Measurements from ENCODE around the gene WASF2.
A peak's percentile ranks its signal among the peaks of the same experiment; 100 is the strongest.
"Not testable (repeated sequence)": the region's sequence is repeated elsewhere in the genome, so short reads cannot be mapped to it uniquely, and the experiment has no call there.

WASF2 gene, protein sequence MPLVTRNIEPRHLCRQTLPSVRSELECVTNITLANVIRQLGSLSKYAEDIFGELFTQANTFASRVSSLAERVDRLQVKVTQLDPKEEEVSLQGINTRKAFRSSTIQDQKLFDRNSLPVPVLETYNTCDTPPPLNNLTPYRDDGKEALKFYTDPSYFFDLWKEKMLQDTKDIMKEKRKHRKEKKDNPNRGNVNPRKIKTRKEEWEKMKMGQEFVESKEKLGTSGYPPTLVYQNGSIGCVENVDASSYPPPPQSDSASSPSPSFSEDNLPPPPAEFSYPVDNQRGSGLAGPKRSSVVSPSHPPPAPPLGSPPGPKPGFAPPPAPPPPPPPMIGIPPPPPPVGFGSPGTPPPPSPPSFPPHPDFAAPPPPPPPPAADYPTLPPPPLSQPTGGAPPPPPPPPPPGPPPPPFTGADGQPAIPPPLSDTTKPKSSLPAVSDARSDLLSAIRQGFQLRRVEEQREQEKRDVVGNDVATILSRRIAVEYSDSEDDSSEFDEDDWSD

GRCh38 chr1:27489973-27490741 is at the start of gene WASF2:
Gene WASF2 (minus strand): TSS chr1:27490167. CDS start chr1:27428890, 61,277 bp downstream.
- peak; percentile 99 for FAIRE-seq

GRCh38 chr1:27538793-27539192 is 48.8 kb upstream of the WASF2 start:
- FAIRE-seq (no peak), DNase-seq (ENCODE audit: insufficient read length, low spot score) (no peak)

More at GRCh38 chr1:27489973-27490741, at the start of gene WASF2:
- peak; percentile 62 for DNase-seq (ENCODE audit: insufficient read length, low spot score)

DNA sequence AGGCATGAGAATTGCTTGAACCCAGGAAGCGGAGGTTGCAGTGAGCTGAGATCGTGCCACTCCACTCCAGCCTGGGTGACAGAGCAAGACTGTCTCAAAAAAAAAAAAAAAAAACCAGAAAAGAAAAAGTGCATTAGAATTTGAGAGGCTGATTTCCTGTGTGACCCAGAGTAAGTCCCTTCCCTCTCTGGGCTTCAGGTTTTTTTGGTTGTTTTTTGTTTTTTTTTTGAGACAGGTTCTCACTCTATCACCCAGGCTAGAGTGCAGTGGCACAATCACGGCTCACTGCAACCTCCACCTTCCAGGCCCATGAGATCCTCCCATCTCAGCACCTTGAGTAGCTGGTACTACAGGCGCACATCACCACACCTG is 48.3 kb upstream of the WASF2 start:
- FAIRE-seq; DNase-seq (ENCODE audit: insufficient read length, low spot score): not testable (repeated sequence)

GRCh38 chr1:27536767-27537166 is 46.8 kb upstream of the WASF2 start:
- FAIRE-seq, result no peak
- DNase-seq (ENCODE audit: insufficient read length, low spot score), result no peak

- FAIRE-seq (no peak), DNase-seq (ENCODE audit: insufficient read length, low spot score) (no peak)
Measured at GRCh38 chr1:27536010-27536757, 46.2 kb upstream of the WASF2 start.

- DNase-seq (ENCODE audit: insufficient read length, low spot score), result no peak
- FAIRE-seq, result no peak
Measured at GRCh38 chr1:27535386-27535785, 45.4 kb upstream of the WASF2 start.

GRCh38 chr1:27531959-27532685 is 42.2 kb upstream of the WASF2 start:
- DNase-seq (ENCODE audit: insufficient read length, low spot score), result no peak
- no peak for FAIRE-seq

GRCh38 chr1:27530192-27530591 is 40.2 kb upstream of the WASF2 start:
- no peak for DNase-seq (ENCODE audit: insufficient read length, low spot score)
- FAIRE-seq, result no peak

- no peak for DNase-seq (ENCODE audit: insufficient read length, low spot score)
- no peak for FAIRE-seq
Measured at GRCh38 chr1:27529704-27530018, 39.7 kb upstream of the WASF2 start.

- no peak for DNase-seq (ENCODE audit: insufficient read length, low spot score)
- FAIRE-seq, result no peak
Measured at GRCh38 chr1:27528818-27529703, 39.1 kb upstream of the WASF2 start.

DNA sequence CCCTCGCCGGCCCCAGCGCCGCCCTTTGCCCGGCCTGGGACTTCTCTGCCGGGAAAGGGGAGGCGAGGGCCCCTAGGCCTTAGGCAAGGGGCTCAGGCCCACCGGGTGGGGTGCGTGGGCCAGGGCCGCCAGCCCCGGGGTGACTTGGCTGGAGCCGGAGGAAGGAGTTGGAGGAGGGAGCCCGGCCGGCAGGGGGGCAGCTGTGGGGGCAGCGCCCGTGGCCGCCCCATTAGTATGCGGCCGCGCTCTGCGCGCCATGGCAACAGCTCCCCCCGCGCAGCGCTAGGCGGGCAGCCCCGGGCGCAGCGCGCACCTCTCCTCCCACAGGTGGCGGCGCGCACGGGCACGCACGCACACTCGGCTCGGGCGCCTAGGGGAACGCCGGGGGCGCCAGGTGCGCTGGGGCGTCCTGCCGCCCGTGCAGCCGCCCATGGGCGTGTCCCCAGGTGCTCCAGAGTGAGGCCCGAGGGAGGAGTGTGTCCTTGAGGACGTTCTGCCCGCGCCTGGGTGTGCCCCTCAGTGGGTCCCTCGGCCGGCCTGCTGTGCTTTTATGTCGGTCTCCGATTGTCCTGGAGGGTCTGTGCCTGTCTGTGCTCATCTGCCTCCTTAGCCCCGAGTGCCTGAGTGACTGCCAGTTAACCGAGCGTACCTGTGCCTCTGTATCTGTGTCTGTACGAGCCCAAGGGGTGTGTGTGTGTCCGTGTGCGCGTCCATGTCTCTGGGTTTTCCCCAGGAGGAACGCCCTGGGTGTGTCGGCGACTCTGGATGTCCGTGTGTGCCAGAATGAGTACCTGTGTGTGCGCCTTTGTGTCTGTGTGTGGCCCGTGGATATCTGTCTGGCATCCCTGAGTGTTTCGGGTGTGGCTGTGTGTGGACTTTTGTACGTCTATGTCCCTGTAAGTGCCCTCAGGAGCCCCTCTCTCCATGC is 38.2 kb upstream of the WASF2 start:
- no peak for FAIRE-seq
- DNase-seq (ENCODE audit: insufficient read length, low spot score), result no peak

- DNase-seq (ENCODE audit: insufficient read length, low spot score), result peak; percentile 68
- no peak for FAIRE-seq
Measured at GRCh38 chr1:27527223-27527889, 37.4 kb upstream of the WASF2 start.

DNA sequence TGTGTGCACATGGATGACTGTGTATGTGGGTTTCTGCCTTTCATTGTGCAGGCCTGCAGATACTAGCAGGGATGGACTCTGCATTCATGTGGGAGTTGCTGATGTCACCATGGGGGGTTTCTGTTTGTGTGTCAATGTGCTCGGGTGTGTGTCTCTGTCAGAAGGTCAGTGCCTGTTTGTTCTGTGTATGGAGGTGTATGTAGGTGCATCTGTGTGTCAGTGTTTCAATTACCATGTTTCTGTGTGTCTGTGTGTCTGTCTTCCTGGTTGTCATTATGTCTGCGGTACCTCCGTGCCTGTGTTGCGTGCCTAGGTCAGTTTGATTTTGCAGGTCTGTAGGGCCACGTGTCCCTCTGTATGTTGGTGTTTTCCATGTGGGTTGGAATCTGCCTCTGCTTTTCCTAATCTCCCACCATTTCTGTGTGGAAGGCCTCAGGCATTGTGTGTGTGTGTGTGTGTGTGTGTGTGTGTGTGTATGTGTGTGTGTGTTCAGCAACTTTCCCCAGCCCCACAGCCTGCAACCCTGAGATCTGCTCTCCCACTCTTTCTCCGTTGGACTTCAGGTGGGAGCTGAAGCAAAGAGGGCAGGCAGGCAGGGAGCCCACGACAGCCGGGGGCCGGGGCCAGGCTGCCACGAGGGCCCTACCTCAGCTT is 36.7 kb upstream of the WASF2 start:
- no peak for FAIRE-seq

GRCh38 chr1:27525296-27526272 is 35.6 kb upstream of the WASF2 start:
- FAIRE-seq, result peak; percentile 86
- DNase-seq (ENCODE audit: insufficient read length, low spot score), result peak; percentile 86

More for the DNA sequence above, 36.7 kb upstream of the WASF2 start:
- no peak for DNase-seq (ENCODE audit: insufficient read length, low spot score)

- DNase-seq (ENCODE audit: insufficient read length, low spot score), result no peak
- FAIRE-seq, result no peak
Measured at GRCh38 chr1:27523337-27524020, 33.5 kb upstream of the WASF2 start.

All from GM19239 (cell line).